Left lung (tissue), 10 donors: Measurements from ENCODE around the gene CGB7. TPM values are rescaled to one million over a fixed set of nuclear protein-coding genes. Genes with fewer than 3 reads are reported as not detected.
"Not testable (repeated sequence)": the region's sequence is repeated elsewhere in the genome, so short reads cannot be mapped to it uniquely, and the experiment has no call there.

Source experiments
- ATAC-seq: fragments of 200-7000 bp; cut with Tn5 transposase; one replicate; pipeline ENCODE4 v1.9.1; 2020; ENCODE audit warnings: moderate library complexity
- DNase-seq, 4 donors: peaks; one replicate each; pipeline ENCODE4 v3.0.0-alpha.2; 2013 to 2020
- H3K27ac ChIP-seq, 2 donors: fragments of 200-600 bp; sonication (generic) in 1 of 2; one replicate each; pipeline versions ENCODE4 v1.5.0 to v1.8.0; 2020 to 2021
- H3K27me3 ChIP-seq, 2 donors: fragments of 200-600 bp; sonication (generic) in 1 of 2; one replicate each; pipeline versions ENCODE4 v1.5.0 to v1.8.0; 2020 to 2021
- H3K36me3 ChIP-seq, 2 donors: fragments of 200-600 bp; sonication (generic) in 1 of 2; one replicate each; pipeline versions ENCODE4 v1.5.0 to v1.8.0; 2020 to 2021
- H3K4me1 ChIP-seq, 2 donors: fragments of 200-600 bp; one replicate each; pipeline ENCODE4 v1.8.0; 2021
- H3K4me3 ChIP-seq, 2 donors: fragments of 200-600 bp; sonication (generic) in 1 of 2; one replicate each; pipeline versions ENCODE4 v1.5.0 to v1.8.0; 2020 to 2021; ENCODE audit warnings: mild to moderate bottlenecking in 1 of 2
- H3K9me3 ChIP-seq, 2 donors: fragments of 200-600 bp; sonication (generic) in 1 of 2; one replicate each; pipeline versions ENCODE4 v1.5.0 to v1.8.0; 2020 to 2021
- CTCF ChIP-seq, 2 donors: fragments of 200-600 bp; sonication (generic) in 1 of 2; IDR thresholded peaks; one replicate each; pipeline versions ENCODE4 v1.5.0 to v1.8.0; 2021; ENCODE audit warnings: antibody characterized with exemption in 2 of 2
- intact Hi-C, 2 donors: fragments of 100-400 bp; cut with DNase I; formaldehyde crosslinking; loops; one replicate each; pipeline versions ENCODE4 v1.11.2 to v1.14.2; 2022
- polyA plus RNA-seq, 6 donors: library from polyadenylated mRNA; unstranded; fragments of 120-200 nt; gene quantifications; one replicate each; pipeline ENCODE4 v1.2.1, GENCODE V29; 2013; ENCODE audit not compliant: insufficient read length in 6 of 6
- total RNA-seq, 2 donors: library from RNA; stranded (reverse); fragmentation: NEBNext Ultra II Directional; extraction: Animal tissue kit (Norgen Biotek cat#: 25700); gene quantifications; one replicate each; pipeline ENCODE4 v1.2.1, GENCODE V29; 2021
- donor health status: DM: no; HTN: yes; CAD: no.
- donor health status: DM: no; HTN: no; CAD: no.

Gene CGB7
- total and polyA plus RNA-seq, 8 donors, result 0.09 to 0.69 (median 0.18) TPM

GRCh38 chr19:49042177-49042576 is 15.4 kb downstream of the CGB7 start:
- no peak overlapping the region for H3K4me3 ChIP-seq
- H3K27ac ChIP-seq, result no peak overlapping the region
- no peaks in the 10 kb centered on the region for H3K9me3 ChIP-seq
- no peak for TF ChIP-seq CTCF (IDR thresholded peaks at IDR 0.05)
- ATAC-seq (no peak), DNase-seq (peak in 1 of 4 donors; percentile 69)
- H3K36me3 ChIP-seq, result no peaks in the 10 kb centered on the region
- intact Hi-C loops, result no loop called here
- no peaks in the 10 kb centered on the region for H3K27me3 ChIP-seq
- no peaks in the 10 kb centered on the region for H3K4me1 ChIP-seq

DNA sequence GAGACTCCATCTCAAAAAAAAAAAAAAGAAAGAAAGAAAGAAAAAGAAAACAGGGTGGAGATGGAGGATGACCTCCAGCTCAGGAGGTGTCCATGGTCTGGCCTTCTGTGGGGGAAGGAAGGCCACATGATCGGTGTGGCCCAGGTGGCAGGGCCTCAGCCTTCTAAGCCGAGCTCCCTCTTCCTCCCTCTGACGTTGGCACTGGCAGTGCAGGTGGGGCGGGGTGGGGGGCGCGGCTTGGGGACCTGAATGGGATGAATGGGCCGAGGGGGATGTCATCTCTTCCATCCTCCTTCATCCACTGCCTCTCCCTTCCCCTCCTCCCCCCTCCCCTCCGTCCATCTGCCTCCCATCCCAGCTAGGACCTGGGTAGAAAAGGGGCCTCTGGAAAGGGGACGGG is 17.8 kb downstream of the CGB7 start:
- DNase-seq, H3K27me3 ChIP-seq, H3K36me3 ChIP-seq, H3K4me1 ChIP-seq, H3K27ac ChIP-seq, intact Hi-C loops, ATAC-seq, H3K9me3 ChIP-seq, H3K4me3 ChIP-seq: not testable (repeated sequence)

- H3K36me3 ChIP-seq, H3K4me1 ChIP-seq, H3K27me3 ChIP-seq, DNase-seq, H3K4me3 ChIP-seq, ATAC-seq, H3K9me3 ChIP-seq, H3K27ac ChIP-seq, intact Hi-C loops: not testable (repeated sequence)
Measured at GRCh38 chr19:49038557-49039276, 18.8 kb downstream of the CGB7 start.

- not testable (repeated sequence) for H3K27me3 ChIP-seq, H3K4me1 ChIP-seq
Measured at GRCh38 chr19:49038111-49038510, 19.4 kb downstream of the CGB7 start.

DNA sequence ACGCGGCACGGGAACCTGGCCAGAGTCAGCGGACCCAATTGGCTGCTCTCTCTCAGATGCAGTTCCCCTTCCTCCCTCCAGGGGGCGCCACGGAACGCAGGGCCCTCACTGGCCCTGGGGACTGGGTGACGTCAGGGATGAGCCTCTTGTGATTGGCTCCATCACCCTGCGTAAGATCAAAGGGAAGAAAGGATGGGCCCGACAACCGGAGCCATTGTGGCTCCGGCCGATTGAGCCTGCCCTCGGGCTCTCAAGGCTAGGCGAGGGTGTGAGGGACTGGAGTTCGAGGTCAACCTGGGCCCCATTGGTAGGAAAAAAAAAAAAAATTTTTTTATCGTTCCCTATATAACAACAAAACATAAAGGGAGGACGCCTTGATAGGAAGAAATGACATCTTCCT is 20.7 kb downstream of the CGB7 start, which contains the start of gene CGB1:
Gene CGB1, minus strand, starts transcription at position 81 of the 400 bp plus-strand sequence. CDS start 184 bp downstream, outside the sequence.
- H3K36me3 ChIP-seq, result not testable (repeated sequence)

More at GRCh38 chr19:49038111-49038510, 19.4 kb downstream of the CGB7 start:
- DNase-seq, H3K4me3 ChIP-seq, H3K9me3 ChIP-seq, ATAC-seq, H3K27ac ChIP-seq, intact Hi-C loops, H3K36me3 ChIP-seq: not testable (repeated sequence)

GRCh38 chr19:49031642-49032301 is 25.8 kb downstream of the CGB7 start, which contains the start of gene CGB2:
Gene CGB2, plus strand, starts transcription at chr19:49031890. Its CDS starts 206 bp downstream, at chr19:49032096.
- H3K4me1 ChIP-seq, H3K36me3 ChIP-seq, H3K9me3 ChIP-seq, H3K27me3 ChIP-seq, H3K27ac ChIP-seq, H3K4me3 ChIP-seq, intact Hi-C loops, ATAC-seq: not testable (repeated sequence)
- TF ChIP-seq CTCF (IDR thresholded peaks at IDR 0.05), result peak in 1 of 2 donors; percentile 25
- peak in 1 of 4 donors; percentile 69 for DNase-seq

More for the DNA sequence above, 20.7 kb downstream of the CGB7 start, which contains the start of gene CGB1:
- H3K4me1 ChIP-seq, intact Hi-C loops, H3K27me3 ChIP-seq, H3K4me3 ChIP-seq, ATAC-seq, DNase-seq, H3K9me3 ChIP-seq, H3K27ac ChIP-seq: not testable (repeated sequence)
- peak in 1 of 2 donors; percentile 28 for TF ChIP-seq CTCF (IDR thresholded peaks at IDR 0.05)

- not testable (repeated sequence) for ATAC-seq, H3K4me3 ChIP-seq
Measured at GRCh38 chr19:49030323-49030722, 27.2 kb downstream of the CGB7 start.

DNA sequence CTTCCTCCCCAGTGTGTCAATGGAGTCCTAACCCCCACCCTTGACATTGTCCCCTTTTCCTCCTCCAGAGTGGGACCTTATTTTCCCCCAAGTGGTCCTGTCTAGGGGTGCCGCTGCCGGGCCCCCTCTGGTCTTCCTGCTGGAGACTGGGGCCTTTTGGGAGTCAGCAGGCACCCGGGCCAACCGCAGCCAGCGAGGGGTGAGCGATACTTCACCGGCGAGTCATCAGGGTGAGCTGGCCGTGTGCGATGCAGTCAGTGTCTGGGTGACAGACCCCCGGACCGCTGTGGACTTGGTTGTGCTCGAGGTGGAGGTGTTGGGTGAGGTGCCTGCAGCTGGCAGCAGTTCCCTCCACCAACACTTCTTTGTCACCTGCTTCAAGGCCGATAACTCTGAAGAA is 27.8 kb downstream of the CGB7 start:
- H3K9me3 ChIP-seq, ATAC-seq: not testable (repeated sequence)

More at GRCh38 chr19:49030323-49030722, 27.2 kb downstream of the CGB7 start:
- H3K9me3 ChIP-seq, DNase-seq, H3K27me3 ChIP-seq, H3K27ac ChIP-seq, H3K4me1 ChIP-seq, H3K36me3 ChIP-seq, intact Hi-C loops: not testable (repeated sequence)

GRCh38 chr19:49028686-49029085 is 28.9 kb downstream of the CGB7 start:
- H3K4me3 ChIP-seq, H3K4me1 ChIP-seq, intact Hi-C loops, H3K27me3 ChIP-seq, H3K27ac ChIP-seq, ATAC-seq, H3K36me3 ChIP-seq, H3K9me3 ChIP-seq, DNase-seq: not testable (repeated sequence)

More for the DNA sequence above, 27.8 kb downstream of the CGB7 start:
- H3K4me3 ChIP-seq, intact Hi-C loops, H3K27me3 ChIP-seq, H3K4me1 ChIP-seq, H3K27ac ChIP-seq, DNase-seq, H3K36me3 ChIP-seq: not testable (repeated sequence)

GRCh38 chr19:49025599-49025998 is 31.9 kb downstream of the CGB7 start:
- ATAC-seq, H3K9me3 ChIP-seq, intact Hi-C loops, H3K36me3 ChIP-seq, H3K27ac ChIP-seq, H3K4me3 ChIP-seq, DNase-seq, H3K27me3 ChIP-seq, H3K4me1 ChIP-seq: not testable (repeated sequence)
